Gastroesophageal sphincter (tissue), 3 donors: Measurements from ENCODE around the gene ARHGEF38.

Experiments used
- CTCF ChIP-seq, 4 experiments: fragments of 200-600 bp in 2 of 4; fragments of 450-650 bp in 2 of 4; sonication (generic) in 1 of 4; IDR thresholded peaks; one replicate each; pipeline ENCODE4 v1.5.1; 2017 to 2019; ENCODE audit warnings: antibody characterized with exemption in 4 of 4, mild to moderate bottlenecking in 2 of 4, moderate library complexity in 2 of 4
- POLR2A ChIP-seq, 2 donors: fragments of 450-650 bp; IDR thresholded peaks; one replicate each; pipeline ENCODE4 v1.6.1; 2017; ENCODE audit warnings: antibody characterized with exemption in 2 of 2, mild to moderate bottlenecking in 2 of 2, moderate library complexity in 1 of 2
- POLR2AphosphoS5 ChIP-seq: sonication (generic); formaldehyde crosslinking; IDR thresholded peaks from one replicate; pipeline ENCODE4 v1.6.1; 2017; ENCODE audit warnings: antibody characterized with exemption

- TF ChIP-seq CTCF (IDR thresholded peaks at IDR 0.05) (no peak), POLR2A (IDR thresholded peaks at IDR 0.05) (no peak), POLR2AphosphoS5 (no peak)
Measured at GRCh38 chr4:105661028-105661427, 108.6 kb downstream of the ARHGEF38 start.
